Activated naive CD4-positive, alpha-beta T cell (primary cell): ENCODE data around the gene ELAPOR2.
"Not testable (repeated sequence)": the region's sequence is repeated elsewhere in the genome, so short reads cannot be mapped to it uniquely, and the experiment has no call there.

Source experiments
- DNase-seq, 4 experiments: peaks; one replicate each; lab custom pipeline; 2025; lab: John Stamatoyannopoulos, UW

ELAPOR2 gene

GRCh38 chr7:87059525-87060287 lies at the start of gene ELAPOR2:
ELAPOR2 (minus strand) TSS chr7:87059654; CDS start chr7:87059513, 141 bp downstream.
- peak; percentile 18 to 82 (median 41) for DNase-seq

GRCh38 chr7:87107949-87108776 lies 48.7 kb upstream of the ELAPOR2 start:
- no peak for DNase-seq

GRCh38 chr7:87106974-87107612 lies 47.6 kb upstream of the ELAPOR2 start:
- DNase-seq, result no peak

- no peak for DNase-seq
These were observed 45.9 kb upstream of the ELAPOR2 start for GRCh38 chr7:87105401-87105800.

- DNase-seq, result no peak
These were observed 40.9 kb upstream of the ELAPOR2 start for GRCh38 chr7:87100326-87100725.

- DNase-seq, result not testable (repeated sequence)
These were observed 37.9 kb upstream of the ELAPOR2 start for GRCh38 chr7:87097375-87097774.

- no peak for DNase-seq
These were observed 34.9 kb upstream of the ELAPOR2 start for GRCh38 chr7:87094322-87094721.

- DNase-seq, result no peak
These were observed 33.2 kb upstream of the ELAPOR2 start for GRCh38 chr7:87092568-87093091.

GRCh38 chr7:87091487-87092066 lies 32.1 kb upstream of the ELAPOR2 start:
- DNase-seq, result no peak

- DNase-seq, result no peak
These were observed 24.5 kb upstream of the ELAPOR2 start for GRCh38 chr7:87083865-87084519.

- no peak for DNase-seq
These were observed 23.2 kb upstream of the ELAPOR2 start for GRCh38 chr7:87082675-87083074.

- no peak for DNase-seq
These were observed 16.4 kb upstream of the ELAPOR2 start for GRCh38 chr7:87075671-87076404.

- DNase-seq, result no peak
These were observed 8.3 kb upstream of the ELAPOR2 start for GRCh38 chr7:87067788-87068187.

GRCh38 chr7:87060288-87060537 lies 759 bp upstream of the ELAPOR2 start:
- DNase-seq, result no peak

- DNase-seq, result peak in 2 of 4 experiments; percentile 13 to 42
These were observed 520 bp downstream of the ELAPOR2 start for GRCh38 chr7:87058744-87059524.

GRCh38 chr7:87057210-87057609 lies 2.2 kb downstream of the ELAPOR2 start:
- DNase-seq, result no peak

GRCh38 chr7:87056346-87056745 lies 3.1 kb downstream of the ELAPOR2 start:
- DNase-seq, result no peak

GRCh38 chr7:87048839-87049238 lies 10.6 kb downstream of the ELAPOR2 start:
- no peak for DNase-seq

- DNase-seq, result no peak
These were observed 13.0 kb downstream of the ELAPOR2 start for GRCh38 chr7:87046456-87046855.

- not testable (repeated sequence) for DNase-seq
These were observed 14.7 kb downstream of the ELAPOR2 start for GRCh38 chr7:87044713-87045112.
